ENCODE measurements around the gene C19orf47.

C19orf47 gene

DNA sequence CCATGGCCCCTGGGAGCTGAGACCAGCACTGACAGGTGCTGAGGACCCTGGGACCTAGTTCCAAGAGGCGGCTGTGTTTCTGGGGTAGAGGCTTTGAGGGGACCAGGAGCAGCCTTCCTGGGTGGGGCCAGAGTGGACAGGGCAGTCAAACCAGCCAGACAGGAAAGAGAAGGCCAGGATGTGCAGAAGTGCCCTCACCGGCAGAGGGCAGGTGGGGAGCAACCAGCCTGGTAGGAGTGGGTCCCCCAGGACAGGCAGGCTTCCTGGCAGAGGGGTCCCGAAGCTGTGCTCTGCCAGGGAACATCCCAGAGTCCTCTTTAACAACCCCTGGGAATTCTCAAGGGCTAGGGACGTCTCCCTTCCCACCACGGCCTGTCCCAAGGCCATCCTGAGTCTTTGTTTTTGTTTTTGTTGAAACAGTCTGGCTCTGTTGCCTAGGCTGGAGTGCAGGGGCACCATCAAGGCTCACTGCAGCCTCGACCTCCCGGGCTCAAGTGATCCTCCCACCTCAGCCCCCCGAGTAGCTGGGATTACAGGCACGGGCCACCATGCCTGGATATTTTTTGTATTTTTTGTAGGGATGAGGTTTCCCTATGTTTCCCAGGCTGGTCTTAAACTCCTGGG, 44.8 kb upstream of the C19orf47 start:
- DNase-seq (ENCODE audit: low read depth) = no peak

DNA sequence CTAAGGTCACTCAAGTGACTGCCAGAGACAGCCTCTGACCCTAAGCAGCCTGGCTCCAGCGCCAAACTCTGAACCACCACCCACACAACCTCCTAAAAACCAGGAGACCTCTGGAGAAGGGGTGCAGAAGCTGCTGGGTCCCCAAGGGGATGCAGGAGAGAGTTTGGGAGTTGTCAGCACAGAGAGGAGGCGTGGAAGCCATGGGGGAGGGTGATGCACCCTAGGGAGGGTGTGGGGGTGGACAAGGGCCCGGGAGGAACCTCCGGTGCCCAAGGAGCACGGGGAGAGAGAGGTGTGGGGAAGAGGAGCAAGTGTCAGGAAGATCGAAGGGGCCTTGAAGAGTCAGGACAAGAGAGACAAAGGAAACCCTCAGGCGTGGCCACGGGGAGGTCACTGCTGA, 43.9 kb upstream of the C19orf47 start:
- H3K4me3 ChIP-seq (ENCODE audit: low read length) = no peak overlapping the region
- TF ChIP-seq, protein P1, sequence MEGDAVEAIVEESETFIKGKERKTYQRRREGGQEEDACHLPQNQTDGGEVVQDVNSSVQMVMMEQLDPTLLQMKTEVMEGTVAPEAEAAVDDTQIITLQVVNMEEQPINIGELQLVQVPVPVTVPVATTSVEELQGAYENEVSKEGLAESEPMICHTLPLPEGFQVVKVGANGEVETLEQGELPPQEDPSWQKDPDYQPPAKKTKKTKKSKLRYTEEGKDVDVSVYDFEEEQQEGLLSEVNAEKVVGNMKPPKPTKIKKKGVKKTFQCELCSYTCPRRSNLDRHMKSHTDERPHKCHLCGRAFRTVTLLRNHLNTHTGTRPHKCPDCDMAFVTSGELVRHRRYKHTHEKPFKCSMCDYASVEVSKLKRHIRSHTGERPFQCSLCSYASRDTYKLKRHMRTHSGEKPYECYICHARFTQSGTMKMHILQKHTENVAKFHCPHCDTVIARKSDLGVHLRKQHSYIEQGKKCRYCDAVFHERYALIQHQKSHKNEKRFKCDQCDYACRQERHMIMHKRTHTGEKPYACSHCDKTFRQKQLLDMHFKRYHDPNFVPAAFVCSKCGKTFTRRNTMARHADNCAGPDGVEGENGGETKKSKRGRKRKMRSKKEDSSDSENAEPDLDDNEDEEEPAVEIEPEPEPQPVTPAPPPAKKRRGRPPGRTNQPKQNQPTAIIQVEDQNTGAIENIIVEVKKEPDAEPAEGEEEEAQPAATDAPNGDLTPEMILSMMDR (conservative IDR thresholded peaks at IDR 0.05; ENCODE audit: low read length) = no peak
- DNase-seq (ENCODE audit: low read depth) = no peak

More for the DNA sequence above, 44.8 kb upstream of the C19orf47 start:
- no peak overlapping the region for H3K4me3 ChIP-seq (ENCODE audit: low read length)
- TF ChIP-seq, protein P1 (conservative IDR thresholded peaks at IDR 0.05; ENCODE audit: low read length) = peak; percentile 36

DNA sequence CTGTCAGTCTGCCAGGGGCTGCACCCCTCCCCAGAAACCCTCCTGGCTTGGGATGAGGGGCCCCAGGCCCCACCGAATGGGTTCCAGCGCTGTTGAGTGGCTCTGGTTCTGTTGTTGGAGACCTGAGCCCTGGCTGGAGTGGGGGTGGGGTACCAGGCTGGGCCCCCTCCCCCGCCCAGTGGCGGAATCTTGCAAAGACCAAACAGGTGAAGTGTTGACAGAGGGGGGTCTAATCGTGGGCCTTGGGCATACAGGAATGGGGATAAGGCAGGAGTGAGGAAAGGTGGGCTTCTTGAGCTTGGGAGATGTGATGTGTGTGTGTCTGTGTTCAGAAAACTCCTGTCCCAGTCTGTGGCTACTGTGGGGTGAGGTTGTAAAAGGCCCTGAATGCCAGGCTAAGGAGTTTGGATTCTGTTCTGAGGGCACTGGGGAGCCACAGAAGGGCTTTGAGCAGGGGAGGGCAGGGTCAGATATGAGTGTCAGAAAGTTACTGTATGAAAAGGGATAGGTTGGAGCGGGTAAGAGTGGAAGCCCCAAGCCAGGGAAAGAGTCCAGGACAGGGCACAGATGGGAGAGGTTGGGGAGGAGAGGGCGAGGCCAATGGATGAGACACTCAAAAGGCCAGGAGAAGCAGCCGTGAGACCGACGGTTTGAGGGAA, 42.0 kb upstream of the C19orf47 start, which contains the start of gene HIPK4:
TSS of gene HIPK4 (minus strand) at position 98 of the 659 bp plus-strand sequence. CDS start 279 bp downstream, outside the sequence.
- TF ChIP-seq, protein P1 (conservative IDR thresholded peaks at IDR 0.05; ENCODE audit: low read length) = no peak
- no peak for DNase-seq (ENCODE audit: low read depth)
- no peak within 1 kb of the TSS for H3K4me3 ChIP-seq (ENCODE audit: low read length)

DNA sequence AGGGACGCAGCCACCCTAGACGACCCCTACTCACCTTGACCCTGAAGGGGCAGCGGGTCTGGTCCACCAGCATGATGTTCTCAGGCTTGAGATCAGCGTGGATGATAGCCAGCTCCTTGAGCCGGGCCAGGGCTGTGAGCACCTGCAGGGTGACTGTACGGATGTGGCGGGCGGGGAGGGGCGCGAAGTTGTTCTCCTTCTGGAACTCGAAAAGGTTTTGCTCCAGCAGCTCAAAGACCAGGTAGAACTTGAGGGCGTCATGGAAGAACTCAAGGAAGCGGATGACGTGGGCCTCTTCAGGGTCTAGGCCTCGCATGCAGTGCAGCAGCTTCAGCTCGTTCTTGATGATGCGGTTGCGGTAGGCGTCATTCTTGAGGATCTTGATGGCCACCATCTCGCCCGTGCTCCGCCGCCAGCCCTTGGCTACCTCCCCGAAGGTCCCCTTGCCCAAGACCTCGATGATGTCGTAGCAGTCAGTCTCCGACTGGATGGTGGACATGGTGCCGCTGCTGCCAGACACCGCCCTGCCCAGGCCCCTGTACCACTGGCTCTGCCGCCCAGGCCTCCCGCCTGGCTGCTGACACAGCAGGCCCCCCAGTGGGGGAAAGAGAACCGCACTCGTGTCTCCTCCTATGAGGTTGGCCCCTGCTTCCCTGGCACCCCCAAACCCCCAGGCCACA, 41.3 kb upstream of the C19orf47 start:
- TF ChIP-seq, protein P1 (conservative IDR thresholded peaks at IDR 0.05; ENCODE audit: low read length) = no peak
- DNase-seq (ENCODE audit: low read depth) = no peak

DNA sequence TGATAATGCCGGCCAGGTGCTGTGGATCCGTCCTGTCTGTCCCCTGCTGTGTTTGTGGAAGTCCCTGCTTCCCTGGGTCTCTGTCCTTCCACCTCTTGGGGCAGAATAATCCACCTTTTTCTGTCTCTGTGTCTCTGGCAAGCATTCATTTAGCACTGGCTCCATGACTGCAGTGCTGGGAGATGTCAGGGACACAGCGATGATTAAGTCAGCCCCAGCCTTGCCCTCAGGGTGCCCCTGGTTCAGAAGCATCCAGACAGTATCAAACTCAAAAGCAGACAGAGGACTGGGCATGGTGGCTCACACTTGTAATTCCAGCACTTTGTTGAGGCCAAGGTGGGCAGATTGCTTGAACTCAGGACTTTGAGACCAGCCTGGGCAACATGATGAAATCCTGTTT, 40.3 kb upstream of the C19orf47 start:
- no peak for DNase-seq (ENCODE audit: low read depth)
- TF ChIP-seq, protein P1 (conservative IDR thresholded peaks at IDR 0.05; ENCODE audit: low read length) = no peak
- H3K4me3 ChIP-seq (ENCODE audit: low read length) = no peak overlapping the region

More for the DNA sequence above, 41.3 kb upstream of the C19orf47 start:
- H3K4me3 ChIP-seq (ENCODE audit: low read length) = no peak overlapping the region

DNA sequence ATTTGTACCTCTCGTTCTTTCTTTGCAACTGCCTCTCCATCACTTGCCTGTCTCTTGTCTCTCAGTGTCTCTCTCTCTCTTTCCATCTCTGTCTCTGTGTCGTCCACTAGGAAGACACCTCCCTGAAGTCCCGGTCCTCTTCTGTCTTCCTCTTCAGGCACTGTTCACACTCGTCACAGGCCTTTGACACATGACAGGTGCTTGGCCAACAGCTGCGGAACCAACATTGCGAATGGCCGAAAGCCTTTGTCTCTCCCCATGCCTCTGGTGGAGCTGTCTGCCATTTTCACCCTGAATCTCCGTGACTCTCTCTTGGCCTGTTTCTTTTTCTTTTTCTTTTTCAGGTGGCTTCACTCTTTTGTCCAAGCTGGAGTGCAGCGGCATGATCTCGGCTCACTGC, 39.0 kb upstream of the C19orf47 start:
- no peak for DNase-seq (ENCODE audit: low read depth)
- no peak overlapping the region for H3K4me3 ChIP-seq (ENCODE audit: low read length)
- TF ChIP-seq, protein P1 (conservative IDR thresholded peaks at IDR 0.05; ENCODE audit: low read length) = no peak
